Sigmoid colon (tissue), 7 donors: ENCODE results near the gene C1orf87. TPM values are rescaled to one million over a fixed set of nuclear protein-coding genes. Genes with fewer than 3 reads are reported as not detected.

Source experiments
- DNase-seq: peaks from one replicate; pipeline ENCODE4 v3.0.0-alpha.2; 2019
- H3K27ac ChIP-seq, 4 donors: fragments of 200-600 bp; sonication (generic); one replicate each; pipeline ENCODE4 v1.5.1; 2016 to 2019; ENCODE audit warnings: mild to moderate bottlenecking in 1 of 4
- H3K27me3 ChIP-seq, 3 donors: fragments of 200-600 bp; sonication (generic); one replicate each; pipeline ENCODE4 v1.5.1; 2019; ENCODE audit warnings: mild to moderate bottlenecking in 1 of 3
- H3K36me3 ChIP-seq, 4 donors: fragments of 200-600 bp; sonication (generic); one replicate each; pipeline ENCODE4 v1.5.1; 2016 to 2019
- H3K4me1 ChIP-seq, 4 donors: fragments of 200-600 bp; sonication (generic); one replicate each; pipeline ENCODE4 v1.5.1; 2017 to 2019
- H3K4me3 ChIP-seq, 4 donors: fragments of 200-600 bp; sonication (generic); one replicate each; pipeline ENCODE4 v1.5.1; 2017 to 2019; ENCODE audit warnings: mild to moderate bottlenecking in 2 of 4, moderate library complexity in 1 of 4
- H3K9me3 ChIP-seq, 4 donors: fragments of 200-600 bp in 3 of 4; sonication (generic) in 3 of 4; one replicate each; pipeline versions ENCODE4 v1.5.1 to v1.6.1; 2013 to 2019
- CTCF ChIP-seq, 4 experiments: fragments of 450-650 bp in 3 of 4; fragments of 200-600 bp in 1 of 4; IDR thresholded peaks; one replicate each; pipeline ENCODE4 v1.5.1; 2016 to 2019; ENCODE audit warnings: antibody characterized with exemption in 4 of 4, mild to moderate bottlenecking in 3 of 4, moderate library complexity in 2 of 4
- EP300 ChIP-seq, 4 donors: sonication (generic); formaldehyde crosslinking; IDR thresholded peaks; one replicate each; pipeline ENCODE4 v1.6.1; 2017; ENCODE audit warnings: antibody characterized with exemption in 4 of 4
- POLR2A ChIP-seq, 2 donors: fragments of 450-650 bp; IDR thresholded peaks; one replicate each; pipeline ENCODE4 v1.6.1; 2016; ENCODE audit warnings: antibody characterized with exemption in 2 of 2, mild to moderate bottlenecking in 2 of 2, moderate library complexity in 2 of 2
- POLR2AphosphoS5 ChIP-seq, 4 donors: sonication (generic); formaldehyde crosslinking; IDR thresholded peaks; one replicate each; pipeline ENCODE4 v1.6.1; 2017; ENCODE audit warnings: antibody characterized with exemption in 4 of 4
- WGBS, 2 donors: extraction: QIAGEN DNeasy Blood & Tissue Kit; methylation state at CpG; one replicate each; pipeline ENCODE4 v1.1.7; 2013; 5-methylcytosine and 5-hydroxymethylcytosine counted together
- intact Hi-C: fragments of 100-400 bp; cut with DNase I; formaldehyde crosslinking; loops from one replicate; pipeline ENCODE4 v1.15.1; 2023
- polyA plus RNA-seq, 3 donors: library from polyadenylated mRNA; stranded (reverse); fragments of 200-250 nt; gene quantifications; one replicate each; pipeline ENCODE4 v1.2.3, GENCODE V29; 2013
- total RNA-seq, 4 donors: library from RNA; depleted of rRNA; stranded (reverse); fragments of >200 nt; gene quantifications; one replicate each; pipeline ENCODE4 v1.1.0, GENCODE V29; 2016
- donor health status: healthy with polysubstance abuse.
- donor health status: Bipolar disorder and iron deficiency.
- donor health status: healthy.

Gene C1orf87
- total and polyA plus RNA-seq, 7 donors, result not detected

GRCh38 chr1:60054374-60054773 lies 19.2 kb downstream of the C1orf87 start:
- intact Hi-C loops, result no loop called here

GRCh38 chr1:60052601-60053000 lies 21.0 kb downstream of the C1orf87 start:
- WGBS, 2 donors, result 85 to 93% methylated on average over 9 of the region's 9 CpGs
- no peaks in the 10 kb centered on the region for H3K4me1 ChIP-seq
- DNase-seq, result no peak
- no peaks in the 10 kb centered on the region for H3K27me3 ChIP-seq
- H3K9me3 ChIP-seq, result peaks cover 0 to 4% (median 2%) of the 10 kb centered on the region in 4 donors
- H3K27ac ChIP-seq, result no peak overlapping the region
- H3K36me3 ChIP-seq, result no peaks in the 10 kb centered on the region
- TF ChIP-seq EP300 (IDR thresholded peaks at IDR 0.05) (no peak), CTCF (IDR thresholded peaks at IDR 0.05) (no peak), POLR2AphosphoS5 (IDR thresholded peaks at IDR 0.05) (no peak), POLR2A (IDR thresholded peaks at IDR 0.05) (no peak)
- intact Hi-C loops, result no loop called here
- no peak overlapping the region for H3K4me3 ChIP-seq

More at GRCh38 chr1:60054374-60054773, 19.2 kb downstream of the C1orf87 start:
- H3K9me3 ChIP-seq, result peaks cover 0 to 4% (median under 1%) of the 10 kb centered on the region in 4 donors
- H3K27ac ChIP-seq, result no peak overlapping the region
- no peak for DNase-seq
- TF ChIP-seq EP300 (IDR thresholded peaks at IDR 0.05) (no peak), CTCF (IDR thresholded peaks at IDR 0.05) (no peak), POLR2A (IDR thresholded peaks at IDR 0.05) (no peak), POLR2AphosphoS5 (IDR thresholded peaks at IDR 0.05) (no peak)
- H3K27me3 ChIP-seq, result no peaks in the 10 kb centered on the region
- no peaks in the 10 kb centered on the region for H3K4me1 ChIP-seq
- no peak overlapping the region for H3K4me3 ChIP-seq
- no peaks in the 10 kb centered on the region for H3K36me3 ChIP-seq

- Histone ChIP-seq H3K4me3 (no peak overlapping the region), H3K4me1 (no peaks in the 10 kb centered on the region), H3K9me3 (peaks cover 0 to 4% (median 2%) of the 10 kb centered on the region in 4 donors), H3K36me3 (no peaks in the 10 kb centered on the region), H3K27me3 (no peaks in the 10 kb centered on the region), H3K27ac (no peak overlapping the region)
- TF ChIP-seq EP300 (IDR thresholded peaks at IDR 0.05) (no peak), POLR2A (IDR thresholded peaks at IDR 0.05) (no peak), POLR2AphosphoS5 (IDR thresholded peaks at IDR 0.05) (no peak), CTCF (IDR thresholded peaks at IDR 0.05) (no peak)
- intact Hi-C loops, result no loop called here
- 88 to 92% methylated on average over 1 of the region's 1 CpG for WGBS, 2 donors
- no peak for DNase-seq
These were observed 22.4 kb downstream of the C1orf87 start for GRCh38 chr1:60051191-60051590.

GRCh38 chr1:60049188-60049587 lies 24.4 kb downstream of the C1orf87 start:
- no peaks in the 10 kb centered on the region for H3K4me1 ChIP-seq
- no peaks in the 10 kb centered on the region for H3K27me3 ChIP-seq
- no peaks in the 10 kb centered on the region for H3K36me3 ChIP-seq
- no peak for TF ChIP-seq POLR2AphosphoS5 (IDR thresholded peaks at IDR 0.05)
- H3K27ac ChIP-seq, result no peak overlapping the region
- DNase-seq, result no peak
- intact Hi-C loops, result no loop called here
- H3K4me3 ChIP-seq, result no peak overlapping the region
- peaks cover 0 to 4% (median 2%) of the 10 kb centered on the region in 4 donors for H3K9me3 ChIP-seq

GRCh38 chr1:60044881-60045280 lies 28.7 kb downstream of the C1orf87 start:
- no peak for DNase-seq
- intact Hi-C loops, result no loop called here
- no peaks in the 10 kb centered on the region for H3K36me3 ChIP-seq
- H3K27ac ChIP-seq, result no peak overlapping the region
- H3K4me1 ChIP-seq, result no peaks in the 10 kb centered on the region
- TF ChIP-seq CTCF (IDR thresholded peaks at IDR 0.05) (no peak), POLR2AphosphoS5 (IDR thresholded peaks at IDR 0.05) (no peak), POLR2A (IDR thresholded peaks at IDR 0.05) (no peak), EP300 (IDR thresholded peaks at IDR 0.05) (no peak)
- peaks cover 0 to 3% (median 1%) of the 10 kb centered on the region in 4 donors for H3K9me3 ChIP-seq
- H3K4me3 ChIP-seq, result no peak overlapping the region
- H3K27me3 ChIP-seq, result no peaks in the 10 kb centered on the region
